ENCODE data around the gene TRAPPC6A.

TRAPPC6A gene

DNA sequence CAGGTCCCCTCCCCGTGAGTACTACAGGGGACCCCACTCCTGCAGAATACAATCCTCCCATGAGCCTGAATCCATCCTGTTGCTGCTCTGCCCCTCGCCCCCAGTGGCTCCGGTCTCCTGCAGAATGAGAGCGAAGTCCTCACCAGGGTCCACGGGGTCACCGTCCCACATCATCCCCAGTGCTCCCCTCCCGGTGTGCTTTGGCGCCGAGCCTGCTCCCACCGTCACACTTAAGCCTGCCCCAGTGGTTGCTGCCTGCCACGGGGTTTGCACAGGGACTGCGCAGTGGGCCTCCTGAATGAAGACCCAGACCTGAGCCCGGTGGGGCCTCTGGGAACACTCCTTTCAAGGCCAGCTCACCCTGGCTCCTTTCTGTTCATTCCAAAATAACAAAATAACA, 47.8 kb downstream of the TRAPPC6A start:
- in situ Hi-C loops (cut with HindIII; ENCODE audit: low sequenced_read_pairs): no loop called here
- H3K4me3 ChIP-seq (ENCODE audit: low read depth, low read length): no peak overlapping the region
- TF ChIP-seq, protein P1, sequence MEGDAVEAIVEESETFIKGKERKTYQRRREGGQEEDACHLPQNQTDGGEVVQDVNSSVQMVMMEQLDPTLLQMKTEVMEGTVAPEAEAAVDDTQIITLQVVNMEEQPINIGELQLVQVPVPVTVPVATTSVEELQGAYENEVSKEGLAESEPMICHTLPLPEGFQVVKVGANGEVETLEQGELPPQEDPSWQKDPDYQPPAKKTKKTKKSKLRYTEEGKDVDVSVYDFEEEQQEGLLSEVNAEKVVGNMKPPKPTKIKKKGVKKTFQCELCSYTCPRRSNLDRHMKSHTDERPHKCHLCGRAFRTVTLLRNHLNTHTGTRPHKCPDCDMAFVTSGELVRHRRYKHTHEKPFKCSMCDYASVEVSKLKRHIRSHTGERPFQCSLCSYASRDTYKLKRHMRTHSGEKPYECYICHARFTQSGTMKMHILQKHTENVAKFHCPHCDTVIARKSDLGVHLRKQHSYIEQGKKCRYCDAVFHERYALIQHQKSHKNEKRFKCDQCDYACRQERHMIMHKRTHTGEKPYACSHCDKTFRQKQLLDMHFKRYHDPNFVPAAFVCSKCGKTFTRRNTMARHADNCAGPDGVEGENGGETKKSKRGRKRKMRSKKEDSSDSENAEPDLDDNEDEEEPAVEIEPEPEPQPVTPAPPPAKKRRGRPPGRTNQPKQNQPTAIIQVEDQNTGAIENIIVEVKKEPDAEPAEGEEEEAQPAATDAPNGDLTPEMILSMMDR (IDR thresholded peaks at IDR 0.05; ENCODE audit: low read depth, low read length): no peak
- DNase-seq (ENCODE audit: low read depth, low spot score): no peak

DNA sequence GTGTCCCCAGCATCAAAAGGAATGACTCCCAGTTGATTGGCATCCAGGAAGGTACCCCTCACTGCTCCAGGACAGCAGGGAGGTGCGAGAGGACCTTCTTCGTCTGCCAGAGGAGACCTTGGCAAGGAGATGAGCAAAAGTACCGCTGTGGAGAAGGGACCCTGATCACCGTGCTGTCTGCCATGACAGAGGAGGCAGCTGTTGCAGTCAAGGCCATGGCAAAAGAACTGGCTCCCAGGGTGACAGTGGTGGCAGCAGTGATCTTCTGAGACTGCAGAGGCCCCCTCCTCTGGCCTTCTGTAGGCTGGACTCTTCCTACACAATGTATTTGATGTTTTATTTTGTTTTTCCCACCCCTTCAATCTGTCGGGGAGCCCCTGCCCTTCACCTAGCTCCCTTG, 49.2 kb downstream of the TRAPPC6A start:
- in situ Hi-C loops (cut with HindIII; ENCODE audit: low sequenced_read_pairs): no loop called here
- no peak for DNase-seq (ENCODE audit: low read depth, low spot score)
- TF ChIP-seq, protein P1 (IDR thresholded peaks at IDR 0.05; ENCODE audit: low read depth, low read length): no peak
- no peak overlapping the region for H3K4me3 ChIP-seq (ENCODE audit: low read depth, low read length)

DNA sequence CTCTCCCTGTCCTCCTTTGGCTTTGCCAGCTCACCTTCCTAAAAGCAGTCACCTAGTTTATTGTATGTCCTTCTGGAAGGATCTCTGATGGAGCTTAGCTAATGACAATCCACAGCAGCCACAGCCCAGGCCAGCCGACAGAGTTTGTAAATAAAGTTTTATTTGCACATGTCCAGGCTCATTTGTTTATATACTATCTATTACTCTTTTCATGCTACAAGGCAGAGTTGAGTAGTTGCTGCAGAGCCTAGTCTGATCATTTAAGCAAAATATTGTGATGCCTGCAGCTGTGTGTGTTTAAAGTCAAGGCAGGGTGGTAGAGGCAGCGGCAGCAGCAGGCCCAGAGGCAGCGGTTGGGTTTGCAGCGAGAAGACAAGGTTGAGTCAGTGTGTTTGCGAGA, 49.9 kb downstream of the TRAPPC6A start:
- H3K4me3 ChIP-seq (ENCODE audit: low read depth, low read length): no peak overlapping the region
- TF ChIP-seq, protein P1 (IDR thresholded peaks at IDR 0.05; ENCODE audit: low read depth, low read length): no peak
- no peak for DNase-seq (ENCODE audit: low read depth, low spot score)
- in situ Hi-C loops (cut with HindIII; ENCODE audit: low sequenced_read_pairs): no loop called here

DNA sequence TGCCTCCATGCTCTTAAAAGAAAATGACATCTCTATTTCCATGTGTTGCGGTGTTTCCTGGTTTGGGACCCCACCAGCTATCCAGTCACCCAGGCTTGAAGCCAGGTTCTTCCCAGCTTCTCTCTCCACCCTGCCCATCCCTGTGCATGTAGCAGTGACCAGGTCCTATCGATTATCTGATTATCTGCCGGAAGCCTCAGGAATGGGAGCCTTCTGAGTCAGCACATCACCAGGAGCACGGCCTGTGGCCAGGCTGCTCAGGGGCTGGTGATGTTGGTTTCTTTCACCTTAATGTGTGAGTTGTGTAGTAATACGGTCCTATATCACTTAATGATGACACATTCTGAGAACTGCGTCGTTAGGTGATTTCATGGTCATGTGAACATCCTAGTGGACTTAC, 51.4 kb downstream of the TRAPPC6A start:
- no peak for DNase-seq (ENCODE audit: low read depth, low spot score)
- TF ChIP-seq, protein P1 (IDR thresholded peaks at IDR 0.05; ENCODE audit: low read depth, low read length): no peak
- in situ Hi-C loops (cut with HindIII; ENCODE audit: low sequenced_read_pairs): no loop called here
- H3K4me3 ChIP-seq (ENCODE audit: low read depth, low read length): no peak overlapping the region

DNA sequence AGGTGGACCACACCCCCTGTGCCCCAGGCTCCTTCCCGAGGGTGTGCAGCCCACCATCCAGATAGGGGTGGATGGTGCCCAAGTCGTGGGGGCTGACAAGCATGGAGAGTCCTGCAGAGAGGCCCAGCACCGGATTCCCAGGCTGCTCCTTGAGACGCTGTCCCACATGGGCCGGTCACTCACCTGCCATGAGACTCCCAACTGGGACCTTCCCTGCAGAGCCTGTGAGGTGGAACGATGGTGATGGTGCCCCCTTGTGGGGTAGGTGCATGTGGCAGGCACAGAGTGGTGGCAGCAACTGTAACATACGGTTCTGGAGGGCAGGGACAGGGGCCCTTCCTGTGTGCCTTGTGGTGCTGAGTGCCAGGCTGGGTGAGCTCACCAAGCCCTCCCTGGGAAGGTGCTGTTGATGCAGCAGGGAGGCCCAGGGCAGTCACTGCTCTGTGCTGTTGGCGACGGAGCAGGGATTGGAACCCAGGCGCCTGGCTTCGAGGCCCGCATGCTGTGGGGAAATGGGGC, 52.0 kb downstream of the TRAPPC6A start:
- no peak overlapping the region for H3K4me3 ChIP-seq (ENCODE audit: low read depth, low read length)
- TF ChIP-seq, protein P1 (IDR thresholded peaks at IDR 0.05; ENCODE audit: low read depth, low read length): peak; percentile 85
- in situ Hi-C loops (cut with HindIII; ENCODE audit: low sequenced_read_pairs): no loop called here
- DNase-seq (ENCODE audit: low read depth, low spot score): peak; percentile 37

DNA sequence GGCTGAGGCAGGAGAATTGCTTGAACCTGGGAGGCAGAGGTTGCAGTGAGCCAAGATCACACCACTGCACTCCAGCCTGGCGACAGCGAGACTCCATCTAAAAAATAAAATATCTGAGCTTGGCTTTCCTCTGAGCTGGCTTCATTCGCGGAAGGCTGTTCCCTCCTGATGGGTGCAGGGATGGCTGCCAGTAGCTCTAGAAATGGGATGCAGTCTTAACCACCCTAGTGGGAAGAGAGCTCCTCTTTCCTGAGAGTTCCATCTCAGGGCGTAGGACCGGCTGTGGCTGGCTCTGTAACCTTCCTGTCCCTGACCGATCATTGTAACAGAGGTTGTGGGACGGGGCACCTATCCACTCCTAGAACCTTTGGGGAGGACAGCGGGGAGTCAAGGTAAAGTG, 52.7 kb downstream of the TRAPPC6A start:
- H3K4me3 ChIP-seq (ENCODE audit: low read depth, low read length): no peak overlapping the region
- in situ Hi-C loops (cut with HindIII; ENCODE audit: low sequenced_read_pairs): no loop called here

More for the DNA sequence above, 52.7 kb downstream of the TRAPPC6A start:
- TF ChIP-seq, protein P1 (IDR thresholded peaks at IDR 0.05; ENCODE audit: low read depth, low read length): no peak
- DNase-seq (ENCODE audit: low read depth, low spot score): no peak

All from astrocyte of the spinal cord (primary cell).